GM19452 (cell line): ENCODE data around the gene MTG2.
"Not testable (repeated sequence)": the region's sequence is repeated elsewhere in the genome, so short reads cannot be mapped to it uniquely, and the experiment has no call there.

Experiments used
- ATAC-seq: cut with Tn5 transposase; IDR thresholded peaks from one replicate; pipeline ENCODE4 v1.9.1; 2021; ENCODE audit not compliant: unreplicated experiment

Gene MTG2

GRCh38 chr20:62145688-62146018, 37.2 kb upstream of the MTG2 start:
- no peak for ATAC-seq

DNA sequence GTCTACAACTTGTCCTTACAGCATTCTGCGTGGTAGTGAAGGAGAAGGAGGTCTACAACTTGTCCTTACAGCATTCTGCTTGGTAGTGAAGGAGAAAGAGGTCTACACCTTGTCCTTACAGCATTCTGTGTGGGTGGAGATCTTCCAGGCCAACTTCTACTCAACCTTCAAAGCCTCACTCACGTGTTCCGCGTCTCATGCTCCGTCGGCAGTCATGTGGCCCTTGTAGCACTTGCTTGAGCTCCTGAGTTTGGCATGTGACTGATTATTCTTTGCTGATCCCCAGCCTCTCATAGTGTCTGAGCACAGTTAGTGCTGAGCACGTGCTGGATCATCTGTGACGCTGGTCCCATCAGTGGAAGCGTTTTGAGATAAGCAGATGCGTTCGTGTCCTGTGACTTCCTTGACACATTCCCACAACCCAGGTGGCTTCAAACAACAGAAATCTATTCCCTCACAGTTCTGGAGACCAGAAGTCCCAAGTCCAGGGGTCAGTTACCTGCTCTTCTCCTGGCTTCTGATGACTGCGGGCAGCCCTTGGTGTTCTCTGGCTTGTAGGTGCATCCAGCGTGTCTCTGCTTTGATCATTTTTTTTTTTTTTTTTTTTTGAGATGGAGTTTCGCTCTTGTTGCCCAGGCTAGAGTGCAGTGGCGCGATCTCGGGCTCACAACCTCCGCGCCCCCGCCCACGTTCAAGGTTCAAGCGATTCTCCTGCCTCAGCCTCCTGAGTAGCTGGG, 36.6 kb upstream of the MTG2 start:
- ATAC-seq: no peak

DNA sequence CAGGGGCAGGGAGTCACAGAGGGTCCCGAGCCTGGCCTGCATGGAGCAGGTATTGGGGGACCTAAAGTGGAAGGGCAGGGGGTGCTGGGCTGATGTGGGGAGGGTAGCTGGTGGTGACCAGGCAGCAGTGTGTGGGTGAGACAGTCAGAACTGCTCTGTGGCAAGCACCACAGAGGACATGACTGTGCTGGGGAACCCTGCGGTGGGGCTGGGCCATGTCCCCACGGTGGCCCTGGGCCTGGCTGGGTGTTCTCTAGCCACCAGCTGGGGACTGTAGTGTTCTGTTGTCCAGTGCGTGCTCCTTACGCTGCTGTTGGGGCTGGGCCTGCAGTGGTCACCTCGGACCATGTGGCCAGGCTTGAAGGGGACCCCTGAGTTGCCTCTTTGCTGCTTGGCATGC, 35.7 kb upstream of the MTG2 start:
- no peak for ATAC-seq

DNA sequence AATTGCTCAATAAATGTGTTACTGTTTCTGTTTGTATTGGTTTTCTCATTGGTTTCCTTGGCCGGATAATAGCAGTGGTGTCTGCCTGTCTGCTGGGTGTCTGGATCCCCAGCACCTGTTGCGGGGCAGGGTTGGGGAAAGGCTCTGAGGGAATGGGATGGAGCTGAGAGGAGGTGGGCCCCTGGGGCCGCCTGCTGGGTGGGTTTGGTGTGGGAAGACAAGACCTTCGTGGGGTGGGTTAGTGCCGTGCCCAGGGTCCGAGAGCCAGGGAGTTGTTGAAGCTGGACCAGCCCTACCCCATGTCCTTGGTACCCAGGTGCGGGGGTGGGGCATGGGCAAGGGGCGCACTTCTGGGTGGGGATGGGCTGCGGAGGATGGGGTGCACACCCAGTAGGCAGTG, 35.3 kb upstream of the MTG2 start:
- no peak for ATAC-seq

GRCh38 chr20:62148383-62148782, 34.4 kb upstream of the MTG2 start:
- not testable (repeated sequence) for ATAC-seq

- no peak for ATAC-seq
Measured at GRCh38 chr20:62148908-62149314, 33.9 kb upstream of the MTG2 start.

DNA sequence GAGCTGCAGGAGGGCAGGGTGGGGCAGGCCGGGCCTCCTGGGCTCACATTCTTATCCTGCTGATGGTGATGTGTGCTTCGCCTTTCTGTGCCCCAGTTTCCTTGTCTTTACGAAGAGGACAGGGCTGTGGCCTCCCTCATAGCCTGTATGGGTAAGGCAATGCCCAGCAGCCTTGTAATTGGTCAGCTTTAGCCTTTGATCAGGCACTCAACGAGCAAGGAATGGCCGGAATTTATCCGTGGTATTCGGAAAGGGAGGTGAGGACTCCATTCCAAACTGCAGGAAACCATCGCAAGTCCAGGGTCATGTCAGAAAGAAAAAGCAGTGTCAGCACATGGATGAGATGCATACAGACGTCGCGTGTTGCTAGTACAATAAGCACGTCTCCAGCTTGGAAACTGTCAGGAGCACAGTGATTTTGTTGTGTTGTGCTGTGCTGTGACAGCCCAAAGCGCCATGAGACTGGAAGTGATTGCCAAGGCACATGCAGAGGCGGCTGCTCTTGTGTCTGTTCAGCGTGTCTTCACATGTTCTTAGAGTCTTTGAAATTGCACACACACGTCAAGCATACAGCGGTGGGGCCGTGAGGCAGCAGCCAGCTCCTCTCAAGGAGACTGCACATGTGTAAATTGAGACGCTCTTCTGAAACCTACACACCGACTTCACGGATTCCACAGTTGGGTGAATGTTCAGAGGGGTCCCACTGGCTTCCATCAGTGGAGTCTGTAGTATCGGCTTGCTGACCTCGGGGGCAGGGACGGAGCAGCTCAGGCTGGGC, 33.1 kb upstream of the MTG2 start:
- no peak for ATAC-seq

- ATAC-seq: no peak
Measured at GRCh38 chr20:62150310-62150575, 32.6 kb upstream of the MTG2 start.

GRCh38 chr20:62151225-62151624, 31.6 kb upstream of the MTG2 start:
- ATAC-seq: no peak

GRCh38 chr20:62151835-62152364, 30.9 kb upstream of the MTG2 start:
- ATAC-seq: no peak

- no peak for ATAC-seq
Measured at GRCh38 chr20:62155428-62156253, 27.2 kb upstream of the MTG2 start.

GRCh38 chr20:62156254-62156556, 26.6 kb upstream of the MTG2 start:
- no peak for ATAC-seq

DNA sequence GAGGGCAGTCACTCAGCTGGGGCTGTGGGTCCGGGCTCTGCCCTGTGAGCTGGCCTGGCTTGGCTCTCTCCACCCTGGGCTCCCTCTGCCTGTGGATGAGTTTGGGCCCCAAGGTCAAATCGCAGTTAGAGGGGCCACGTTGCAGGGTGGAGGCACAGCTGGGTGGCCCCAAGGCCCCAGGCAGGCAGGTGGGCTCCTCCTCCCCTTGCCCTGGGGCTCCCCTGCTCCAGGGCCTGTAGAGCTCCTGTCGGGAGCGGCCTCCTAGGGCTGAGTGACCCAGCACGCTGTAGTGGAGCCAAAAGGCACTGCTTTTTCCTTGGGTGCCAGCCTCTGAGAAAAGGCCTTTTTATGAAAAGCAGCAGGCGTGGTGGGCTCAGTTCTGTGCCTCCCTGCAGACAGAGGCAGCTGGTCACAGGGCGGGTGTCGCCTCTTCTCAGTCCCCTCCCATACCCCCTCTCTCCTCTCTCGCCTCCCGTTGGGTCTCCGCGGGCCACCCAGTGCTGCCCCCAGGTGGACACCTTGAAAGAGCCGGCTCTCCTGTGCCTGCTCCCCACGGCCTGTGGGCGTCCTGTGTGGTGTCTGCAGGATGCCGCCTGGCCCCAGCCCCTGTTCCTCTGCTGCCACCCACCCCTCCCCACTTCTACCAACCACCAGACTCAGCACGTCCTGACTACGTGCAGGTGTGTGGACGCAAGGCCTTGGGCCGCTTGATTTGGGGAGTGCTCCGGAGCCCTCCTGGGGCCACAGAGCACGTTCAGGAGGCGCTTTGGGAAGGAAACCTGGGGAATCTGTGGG, 26.0 kb upstream of the MTG2 start:
- peak; percentile 64 for ATAC-seq

GRCh38 chr20:62157387-62158087, 25.3 kb upstream of the MTG2 start:
- ATAC-seq: no peak

DNA sequence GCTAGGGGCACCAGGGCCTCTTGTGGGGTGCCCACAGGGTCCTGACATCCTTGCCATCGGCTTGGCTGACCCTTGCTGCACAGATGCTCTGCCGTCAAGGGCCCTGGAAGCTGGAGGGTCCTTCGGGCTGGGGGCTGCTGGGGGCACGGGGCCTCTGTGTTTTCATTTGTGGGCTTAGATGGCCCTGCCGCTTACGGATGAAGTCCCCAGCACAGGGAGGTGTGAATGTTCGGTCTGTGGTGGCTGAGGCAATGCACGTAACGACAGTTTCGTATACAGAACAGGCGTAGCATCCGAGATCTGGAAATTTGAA, 24.8 kb upstream of the MTG2 start:
- no peak for ATAC-seq

GRCh38 chr20:62158541-62158940, 24.3 kb upstream of the MTG2 start:
- no peak for ATAC-seq

DNA sequence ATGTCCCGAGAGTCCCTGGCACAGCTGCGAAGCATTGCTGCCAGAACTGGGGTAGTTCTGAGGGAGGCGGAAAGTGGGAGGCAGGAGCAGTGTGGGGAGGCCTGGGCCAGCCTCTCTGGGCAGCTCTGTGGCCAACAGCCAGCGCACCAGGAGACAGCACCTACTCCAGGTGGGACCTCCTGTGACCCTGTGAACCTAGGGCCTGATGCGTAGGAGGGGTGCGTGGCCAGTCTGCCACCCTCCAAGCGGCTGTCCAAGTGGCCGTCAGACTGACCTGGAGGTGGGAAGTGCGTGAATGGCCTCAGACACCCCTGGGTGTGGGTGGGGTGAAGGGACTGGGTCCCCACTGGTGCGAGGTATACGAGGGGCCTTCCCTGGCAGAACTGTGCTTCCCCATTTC, 23.8 kb upstream of the MTG2 start:
- no peak for ATAC-seq

DNA sequence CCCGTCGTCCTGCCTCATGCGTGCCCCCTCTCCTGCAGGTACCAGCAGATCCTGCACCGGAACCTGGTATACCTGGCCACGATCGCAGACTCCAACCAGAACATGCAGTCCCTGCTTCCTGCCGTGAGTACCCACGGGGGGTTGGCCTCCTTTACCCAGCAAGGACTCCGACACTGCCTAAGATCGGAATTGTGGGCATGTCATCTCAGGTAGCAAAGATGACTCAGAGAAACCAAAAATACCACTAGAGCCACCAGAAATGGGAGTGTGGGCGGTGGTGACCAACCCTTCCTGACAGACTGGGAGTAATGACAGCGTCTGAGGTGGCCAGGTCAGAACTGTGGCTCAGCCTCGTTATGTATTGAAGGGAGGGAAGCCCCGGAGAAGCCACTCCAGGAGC, 23.0 kb upstream of the MTG2 start:
- no peak for ATAC-seq

GRCh38 chr20:62160253-62160652, 22.6 kb upstream of the MTG2 start:
- no peak for ATAC-seq

- ATAC-seq: no peak
Measured at GRCh38 chr20:62160876-62161275, 22.0 kb upstream of the MTG2 start.

GRCh38 chr20:62161347-62161746, 21.5 kb upstream of the MTG2 start:
- no peak for ATAC-seq
